ENCODE results near the gene CSMD2.

The CSMD2 gene

GRCh38 chr1:34178072-34178471 is 13.0 kb upstream of the CSMD2 start:
- Histone ChIP-seq H3K79me2 (ENCODE audit: insufficient read depth, low read length) (no peaks in the 10 kb centered on the region), H3K36me3 (ENCODE audit: insufficient read depth, low read length) (no peaks in the 10 kb centered on the region), H3K4me2 (ENCODE audit: low read depth, low read length, poor library complexity, severe bottlenecking) (no peak overlapping the region), H2AFZ (ENCODE audit: low read length) (no peak overlapping the region), H3K9me3 (ENCODE audit: insufficient read depth, low read depth, low read length) (no peaks in the 10 kb centered on the region), H3K27me3 (ENCODE audit: insufficient read depth, low read length, poor library complexity, severe bottlenecking) (no peaks in the 10 kb centered on the region), H4K20me1 (ENCODE audit: insufficient read depth, low read length, poor library complexity, severe bottlenecking) (no peaks in the 10 kb centered on the region), H3F3A (ENCODE audit: low read depth) (no peaks in the 10 kb centered on the region), H3K9ac (ENCODE audit: low read depth, low read length, poor library complexity, severe bottlenecking) (no peak overlapping the region), H3K4me1 (ENCODE audit: insufficient read depth, low read length, poor library complexity, severe bottlenecking) (no peaks in the 10 kb centered on the region), H3K9me2 (replicated peaks; ENCODE audit: low read depth, low read length) (no peaks in the 10 kb centered on the region), H3K4me3 (ENCODE audit: low read length, poor library complexity, severe bottlenecking) (no peak overlapping the region)
- TF ChIP-seq EZH2phosphoT487 (IDR thresholded peaks at IDR 0.05; ENCODE audit: borderline replicate concordance), result no peak

DNA sequence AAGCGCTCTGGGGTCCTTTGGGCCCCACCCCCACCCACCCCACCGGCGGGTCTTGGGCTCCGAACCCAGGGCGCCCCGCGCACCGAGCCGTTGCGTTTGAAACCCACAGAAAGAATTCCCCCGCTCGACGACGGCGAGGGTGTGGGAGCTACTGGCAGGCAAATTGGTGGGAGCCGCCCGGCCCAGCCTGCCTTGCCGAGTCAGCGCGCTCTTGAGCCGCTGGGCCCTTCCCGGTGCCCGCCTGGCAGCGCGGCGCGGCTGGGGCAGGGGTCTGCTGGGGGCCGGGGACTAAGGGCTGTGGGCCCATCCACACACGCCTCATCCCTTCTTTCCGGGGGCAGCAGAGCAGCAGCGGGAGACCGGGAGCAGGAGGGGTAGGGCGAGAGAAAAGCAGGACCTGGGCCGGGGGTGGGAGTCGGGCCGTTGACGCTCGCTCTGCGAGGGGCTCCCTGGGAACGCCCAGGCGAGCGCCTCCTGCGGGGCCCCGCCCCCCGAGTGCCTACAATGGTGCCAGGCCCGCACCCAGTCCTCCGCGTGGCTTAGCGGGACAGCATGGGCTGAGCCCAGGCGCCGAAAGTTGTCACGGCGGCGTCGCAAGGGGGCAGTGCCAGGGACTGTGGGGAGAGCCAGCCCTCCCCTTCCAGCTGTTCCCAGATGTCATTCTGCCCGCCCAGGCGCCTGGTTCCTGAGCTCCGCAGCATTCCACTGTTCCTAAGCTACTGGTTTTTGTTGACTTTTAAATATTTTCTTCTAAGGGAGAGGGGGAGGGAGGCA is 12.0 kb upstream of the CSMD2 start, which contains the start of gene C1orf94:
TSS of gene C1orf94 (plus strand) at position 78 of the 774 bp plus-strand sequence. CDS start 883 bp downstream, outside the sequence.
- Histone ChIP-seq H3K4me2 (ENCODE audit: low read depth, low read length, poor library complexity, severe bottlenecking) (no peak within 1 kb of the TSS), H3K4me3 (ENCODE audit: low read length, poor library complexity, severe bottlenecking) (no peak within 1 kb of the TSS), H3K79me2 (ENCODE audit: insufficient read depth, low read length) (no peaks in the 10 kb centered on the region), H3K36me3 (ENCODE audit: insufficient read depth, low read length) (no peaks in the 10 kb centered on the region), H3K27me3 (ENCODE audit: insufficient read depth, low read length, poor library complexity, severe bottlenecking) (no peaks in the 10 kb centered on the region), H3K9me2 (replicated peaks; ENCODE audit: low read depth, low read length) (no peaks in the 10 kb centered on the region), H2AFZ (ENCODE audit: low read length) (no peak within 1 kb of the TSS), H4K20me1 (ENCODE audit: insufficient read depth, low read length, poor library complexity, severe bottlenecking) (no peaks in the 10 kb centered on the region), H3F3A (ENCODE audit: low read depth) (no peaks in the 10 kb centered on the region), H3K9ac (ENCODE audit: low read depth, low read length, poor library complexity, severe bottlenecking) (no peak within 1 kb of the TSS), H3K9me3 (ENCODE audit: insufficient read depth, low read depth, low read length) (no peaks in the 10 kb centered on the region), H3K4me1 (ENCODE audit: insufficient read depth, low read length, poor library complexity, severe bottlenecking) (no peaks in the 10 kb centered on the region)
- TF ChIP-seq EZH2phosphoT487 (IDR thresholded peaks at IDR 0.05; ENCODE audit: borderline replicate concordance), result no peak
- no peak for TF ChIP-seq CTCF (conservative IDR thresholded peaks at IDR 0.05; ENCODE audit: low read length)

DNA sequence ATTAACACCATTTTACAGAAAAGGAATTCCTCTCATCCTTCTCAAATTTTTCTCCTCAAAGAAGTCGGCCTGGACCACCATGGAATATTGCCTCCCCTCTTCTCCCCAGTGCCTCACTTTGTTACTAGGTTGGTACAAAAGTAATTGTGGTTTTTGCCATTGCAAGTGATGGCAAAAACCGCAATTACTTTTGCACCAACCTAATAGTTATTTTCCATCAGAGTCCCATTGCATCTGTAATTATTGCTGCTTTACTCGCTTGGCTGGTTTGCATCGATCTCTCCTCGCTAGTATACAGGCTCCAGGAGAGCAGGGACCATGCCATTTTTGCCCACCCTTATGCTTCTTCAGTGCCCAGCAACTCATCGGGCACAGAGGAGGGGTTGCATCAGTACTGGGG is 10.7 kb upstream of the CSMD2 start:
- no peaks in the 10 kb centered on the region for H3K9me2 ChIP-seq (replicated peaks; ENCODE audit: low read depth, low read length)
- H3F3A ChIP-seq (ENCODE audit: low read depth), result no peaks in the 10 kb centered on the region
- no peak overlapping the region for H2AFZ ChIP-seq (ENCODE audit: low read length)
- H3K4me1 ChIP-seq (ENCODE audit: insufficient read depth, low read length, poor library complexity, severe bottlenecking), result no peaks in the 10 kb centered on the region
- H3K9me3 ChIP-seq (ENCODE audit: insufficient read depth, low read depth, low read length), result no peaks in the 10 kb centered on the region
- no peak overlapping the region for H3K4me2 ChIP-seq (ENCODE audit: low read depth, low read length, poor library complexity, severe bottlenecking)
- no peak overlapping the region for H3K9ac ChIP-seq (ENCODE audit: low read depth, low read length, poor library complexity, severe bottlenecking)
- no peaks in the 10 kb centered on the region for H3K27me3 ChIP-seq (ENCODE audit: insufficient read depth, low read length, poor library complexity, severe bottlenecking)
- H3K36me3 ChIP-seq (ENCODE audit: insufficient read depth, low read length), result no peaks in the 10 kb centered on the region
- no peaks in the 10 kb centered on the region for H4K20me1 ChIP-seq (ENCODE audit: insufficient read depth, low read length, poor library complexity, severe bottlenecking)
- no peak overlapping the region for H3K4me3 ChIP-seq (ENCODE audit: low read length, poor library complexity, severe bottlenecking)
- no peak for TF ChIP-seq EZH2phosphoT487 (IDR thresholded peaks at IDR 0.05; ENCODE audit: borderline replicate concordance)
- no peak for TF ChIP-seq CTCF (conservative IDR thresholded peaks at IDR 0.05; ENCODE audit: low read length)
- no peaks in the 10 kb centered on the region for H3K79me2 ChIP-seq (ENCODE audit: insufficient read depth, low read length)

DNA sequence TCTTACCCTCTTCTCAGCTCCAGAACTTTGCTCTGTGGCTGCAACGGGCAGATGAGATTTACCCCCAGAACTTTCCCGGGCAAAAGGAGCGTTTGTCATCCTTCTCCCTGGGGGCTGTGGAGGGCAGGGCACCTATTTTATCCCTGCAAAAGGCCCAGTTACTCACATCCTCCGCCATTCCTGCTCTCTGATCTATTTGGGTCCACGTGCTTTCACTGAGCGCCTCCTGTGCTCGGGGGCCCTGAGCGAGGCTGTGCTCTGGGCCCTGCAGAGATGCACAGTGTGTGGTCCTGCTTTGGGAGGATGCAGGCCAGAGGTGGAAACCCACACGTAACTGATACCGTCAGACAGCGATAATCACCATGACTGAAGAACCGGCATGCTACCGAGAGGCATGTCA is 2.4 kb upstream of the CSMD2 start:
- Histone ChIP-seq H3K36me3 (ENCODE audit: insufficient read depth, low read length) (no peaks in the 10 kb centered on the region), H3K9ac (ENCODE audit: low read depth, low read length, poor library complexity, severe bottlenecking) (no peak overlapping the region), H3K9me2 (replicated peaks; ENCODE audit: low read depth, low read length) (no peaks in the 10 kb centered on the region), H3K79me2 (ENCODE audit: insufficient read depth, low read length) (no peaks in the 10 kb centered on the region), H3K4me2 (ENCODE audit: low read depth, low read length, poor library complexity, severe bottlenecking) (no peak overlapping the region), H3K4me3 (ENCODE audit: low read length, poor library complexity, severe bottlenecking) (no peak overlapping the region), H3K9me3 (ENCODE audit: insufficient read depth, low read depth, low read length) (no peaks in the 10 kb centered on the region), H3F3A (ENCODE audit: low read depth) (no peaks in the 10 kb centered on the region), H3K4me1 (ENCODE audit: insufficient read depth, low read length, poor library complexity, severe bottlenecking) (no peaks in the 10 kb centered on the region), H3K27me3 (ENCODE audit: insufficient read depth, low read length, poor library complexity, severe bottlenecking) (no peaks in the 10 kb centered on the region), H4K20me1 (ENCODE audit: insufficient read depth, low read length, poor library complexity, severe bottlenecking) (no peaks in the 10 kb centered on the region), H2AFZ (ENCODE audit: low read length) (no peak overlapping the region)
- TF ChIP-seq EZH2phosphoT487 (IDR thresholded peaks at IDR 0.05; ENCODE audit: borderline replicate concordance) (no peak), CTCF (conservative IDR thresholded peaks at IDR 0.05; ENCODE audit: low read length) (no peak)
